COLO668 (cell line): ENCODE results near the gene CHD9NB.

ENCODE experiments used
- DNase-seq: peaks from one replicate; lab custom pipeline; 2025; ENCODE audit not compliant: unreplicated experiment; lab: John Stamatoyannopoulos, UW

Gene CHD9NB

DNA sequence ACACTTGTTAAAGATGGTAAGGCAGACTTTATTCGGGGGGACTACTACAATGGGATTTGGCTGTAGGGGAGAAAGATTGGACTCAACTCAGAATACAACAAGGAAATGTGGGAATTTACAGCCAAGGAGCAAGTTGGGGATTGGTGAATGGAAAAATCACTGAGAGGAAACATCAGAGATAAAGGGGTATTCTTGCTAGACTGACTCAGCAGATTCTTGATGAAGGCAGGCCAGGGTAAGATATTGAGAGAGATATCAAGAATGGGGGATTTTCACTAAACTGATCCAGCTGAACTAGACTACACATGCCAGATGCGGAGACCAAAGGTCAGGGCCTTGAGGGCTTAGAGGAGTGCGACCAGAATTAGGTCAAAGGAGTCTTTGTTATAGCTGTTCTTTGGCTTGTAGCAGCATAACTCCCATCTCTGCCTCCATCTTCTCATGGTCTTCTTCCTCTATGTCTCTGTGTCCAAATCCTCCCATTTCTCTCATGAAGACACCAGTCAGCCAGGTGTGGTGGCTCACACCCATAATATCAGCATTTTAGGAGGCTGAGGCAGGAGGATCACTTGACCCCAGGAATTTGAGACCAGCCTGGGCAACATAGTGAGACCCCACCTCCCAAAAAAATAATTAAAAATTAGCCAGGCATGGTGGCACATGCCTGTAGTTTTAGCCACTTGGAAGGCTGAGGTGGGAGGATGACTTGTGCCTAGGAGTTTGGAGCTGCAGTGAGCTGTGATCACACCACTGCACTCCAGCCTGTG lies 17.3 kb downstream of the CHD9NB start:
- DNase-seq, result no peak

DNA sequence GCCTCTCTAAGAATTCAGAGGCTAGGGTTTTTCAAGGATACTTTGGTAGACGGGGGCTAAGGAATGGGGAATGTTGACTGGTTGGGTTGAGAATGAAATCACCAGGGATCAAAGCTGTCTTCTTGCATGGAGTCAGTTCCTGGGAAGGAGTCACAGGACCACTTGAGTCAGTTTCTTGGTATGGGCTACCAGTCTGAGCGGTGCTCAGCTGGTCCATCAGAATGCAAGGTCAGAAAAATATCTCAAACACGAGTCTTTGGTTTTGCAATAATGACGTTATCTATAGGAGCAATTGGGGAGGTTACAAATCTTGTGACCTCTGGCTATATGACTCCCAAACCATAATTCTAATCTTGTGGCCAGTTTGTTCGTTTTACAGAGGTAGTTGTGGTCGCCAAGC lies 18.4 kb downstream of the CHD9NB start:
- DNase-seq, result no peak

DNA sequence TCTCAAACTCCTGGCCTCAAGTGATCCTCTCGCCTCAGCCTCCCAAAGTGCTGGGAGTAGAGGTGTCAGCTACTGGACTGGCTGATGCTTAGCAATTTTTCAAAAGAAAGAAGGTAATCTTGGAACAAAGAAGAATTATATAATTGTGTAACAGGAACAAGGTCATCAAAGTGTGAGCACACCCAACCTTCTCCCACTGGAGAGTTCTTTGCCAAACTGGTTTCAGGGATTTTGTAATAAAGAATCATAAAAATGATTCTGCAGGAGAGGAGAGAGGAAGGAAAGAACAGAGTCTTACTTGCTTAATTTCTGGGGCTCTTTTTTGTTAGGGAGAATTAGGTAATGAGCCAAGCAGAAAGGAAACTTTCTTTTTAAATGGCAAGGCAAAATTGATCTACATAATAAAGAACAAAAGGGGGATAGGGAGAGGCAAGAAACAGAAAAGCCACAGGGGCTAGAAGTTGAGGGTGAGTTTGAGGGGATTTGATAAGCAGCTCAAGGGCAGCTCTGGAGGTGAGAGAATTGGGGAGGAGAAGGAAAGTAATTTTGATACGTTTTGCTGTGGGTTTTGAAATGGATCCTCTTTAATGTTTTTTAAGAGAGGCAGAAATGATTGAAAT lies 21.3 kb downstream of the CHD9NB start:
- no peak for DNase-seq

DNA sequence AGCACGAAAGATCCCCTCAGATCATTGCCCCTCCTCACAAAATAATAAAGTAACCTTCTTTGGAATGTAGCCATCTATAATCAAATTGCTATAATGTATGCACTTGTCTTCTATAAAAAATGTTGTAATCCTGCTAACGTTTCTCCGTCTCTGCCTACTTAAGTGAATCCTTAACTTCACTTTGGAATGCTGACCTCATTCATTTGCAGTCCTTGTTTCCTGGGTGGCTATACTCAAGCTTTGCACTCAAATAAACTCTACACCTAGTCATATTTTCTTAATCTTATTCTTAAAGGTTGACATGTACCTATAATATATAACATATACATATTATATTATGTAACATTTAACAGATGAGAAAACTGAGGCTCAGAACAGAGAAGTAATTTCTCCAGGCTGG lies 22.7 kb downstream of the CHD9NB start:
- DNase-seq, result no peak

DNA sequence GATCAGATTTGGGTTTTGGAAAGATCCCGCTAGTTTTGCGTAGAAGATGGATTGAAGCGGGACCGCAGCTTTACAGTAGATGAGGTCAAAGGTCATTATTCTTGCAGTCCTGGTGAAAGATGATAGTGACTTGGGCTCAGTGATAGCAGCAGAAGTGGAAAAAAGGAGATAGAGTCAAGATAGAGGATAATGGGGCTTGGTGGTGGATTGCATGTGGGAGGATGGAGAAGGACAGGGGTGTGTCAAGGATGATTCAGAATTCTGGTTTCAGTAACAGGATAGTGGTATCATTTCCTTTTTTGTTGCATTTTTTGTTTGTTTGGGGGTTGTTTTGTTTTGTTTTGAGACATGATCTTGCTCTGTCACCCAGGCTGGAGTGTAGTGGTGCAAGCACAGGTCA lies 28.7 kb downstream of the CHD9NB start:
- no peak for DNase-seq

DNA sequence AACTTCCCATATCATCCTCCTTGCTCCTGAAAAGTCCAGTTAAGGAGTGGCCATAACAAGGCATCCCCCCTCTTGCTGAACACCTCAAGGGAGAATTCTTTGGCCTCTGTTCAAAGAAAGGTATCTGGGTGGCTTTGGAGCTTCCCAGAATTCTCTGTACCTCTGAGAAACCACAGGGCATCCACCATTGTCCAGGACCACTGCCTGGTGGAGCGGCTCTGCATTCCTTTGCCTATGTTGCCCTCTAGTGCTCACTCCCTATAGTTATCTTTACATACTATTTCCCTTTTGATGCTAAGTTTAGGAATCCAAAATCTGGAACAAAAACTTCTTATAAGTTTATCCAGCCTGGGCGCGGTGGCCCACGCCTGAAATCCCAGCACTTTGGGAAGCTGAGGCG lies 30.3 kb downstream of the CHD9NB start:
- DNase-seq, result peak; percentile 54

DNA sequence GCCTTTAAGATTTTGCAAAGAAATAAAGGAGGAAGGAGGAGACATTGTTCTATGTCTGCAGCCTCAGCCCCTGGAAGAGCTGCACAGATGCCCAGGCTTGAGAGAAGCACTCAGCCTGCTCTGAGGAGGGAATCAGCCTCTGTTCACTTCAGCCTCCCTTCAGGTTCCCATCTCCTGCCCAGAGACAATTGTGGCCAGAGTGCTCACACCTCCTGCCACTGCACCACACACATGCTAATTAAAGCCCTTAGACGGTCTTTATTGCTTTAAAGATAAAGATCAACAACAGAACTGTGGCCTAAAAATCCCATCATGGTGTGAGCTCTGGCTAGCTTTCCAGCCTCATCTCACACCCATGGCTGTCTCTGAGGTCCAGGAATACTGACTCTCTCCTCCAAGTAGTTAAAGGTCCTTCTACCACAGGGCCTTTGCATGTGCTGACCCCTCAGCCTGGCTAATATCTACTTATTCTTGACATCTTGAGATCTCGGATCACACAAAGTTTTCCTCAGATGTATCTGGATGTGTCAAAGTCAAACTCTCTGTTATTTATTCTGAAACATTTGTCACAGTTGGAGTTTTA lies 33.8 kb downstream of the CHD9NB start:
- no peak for DNase-seq

DNA sequence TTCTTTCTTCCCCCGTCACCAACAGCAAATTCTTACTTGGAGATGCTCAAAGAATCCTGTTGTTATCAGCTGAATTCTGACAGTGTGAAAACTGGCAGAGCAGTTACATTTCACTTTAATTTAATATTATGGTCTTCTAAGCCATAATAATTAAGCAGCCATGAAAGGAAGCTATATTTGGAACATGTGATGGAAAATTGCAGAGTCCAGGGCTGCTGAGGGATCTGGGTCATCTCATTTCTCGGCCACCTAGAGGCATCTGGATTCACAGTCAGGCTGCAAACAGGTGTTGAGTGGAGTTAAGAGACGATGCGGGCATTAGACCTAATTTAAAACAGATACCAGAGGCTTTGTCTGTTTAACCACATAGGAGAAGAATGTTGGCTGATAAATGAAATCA lies 38.4 kb downstream of the CHD9NB start:
- no peak for DNase-seq

DNA sequence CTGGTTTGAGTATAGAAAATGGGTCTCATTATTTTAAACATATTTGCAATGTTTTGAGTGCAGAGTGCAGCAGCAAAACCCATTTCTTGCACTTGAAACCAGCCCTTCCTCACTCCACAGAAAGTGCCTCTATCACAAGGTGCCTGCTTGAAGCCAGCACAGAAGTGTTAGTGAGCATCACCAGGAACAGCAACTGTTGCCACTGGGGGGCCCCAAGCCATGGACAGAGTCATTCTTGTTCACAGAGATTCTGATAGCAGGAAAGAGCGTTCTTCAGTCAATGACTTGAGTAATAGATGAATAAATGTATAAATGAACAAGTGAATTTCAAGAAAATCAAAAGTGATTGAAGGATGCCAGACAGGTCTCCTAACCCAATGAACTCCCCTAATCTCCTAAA lies 45.6 kb downstream of the CHD9NB start:
- DNase-seq, result no peak

DNA sequence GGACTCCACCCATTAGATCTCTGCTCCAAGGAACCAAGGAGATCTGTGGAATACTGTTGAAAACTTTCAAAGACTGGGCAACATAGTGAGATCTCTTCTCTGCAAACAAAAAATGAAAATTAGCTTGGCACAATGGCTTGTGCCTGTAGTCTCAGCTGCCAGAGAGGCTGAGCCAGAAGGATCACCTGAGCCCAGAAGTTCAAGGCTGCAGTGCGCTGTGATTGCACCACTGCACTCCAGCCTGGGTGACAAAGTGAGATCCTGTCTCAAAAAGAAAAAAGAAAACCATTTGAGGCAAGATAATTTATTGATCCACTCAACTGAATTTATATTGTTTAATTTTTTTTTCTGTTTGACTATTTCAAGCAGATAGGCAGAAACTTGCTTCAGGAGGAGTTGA lies 54.8 kb downstream of the CHD9NB start:
- no peak for DNase-seq

DNA sequence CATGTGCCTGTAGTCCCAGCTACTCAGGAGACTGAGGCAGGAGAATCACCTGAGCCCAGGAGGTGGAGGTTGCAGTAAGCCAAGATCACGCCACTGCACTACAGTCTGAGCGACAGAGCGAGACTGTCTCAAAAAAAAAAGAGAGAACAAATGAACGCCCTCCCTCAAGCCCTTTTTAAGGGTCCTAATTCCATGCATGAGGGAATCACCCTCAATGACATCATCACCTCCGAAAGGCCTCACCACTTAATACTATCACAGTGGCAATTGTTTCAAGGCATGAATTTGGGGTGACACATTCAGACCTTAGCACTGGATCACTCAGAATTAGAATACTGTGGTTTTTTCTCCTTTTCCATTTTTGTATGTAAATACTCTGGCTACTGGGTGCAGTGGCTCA lies 57.8 kb downstream of the CHD9NB start:
- DNase-seq, result no peak

DNA sequence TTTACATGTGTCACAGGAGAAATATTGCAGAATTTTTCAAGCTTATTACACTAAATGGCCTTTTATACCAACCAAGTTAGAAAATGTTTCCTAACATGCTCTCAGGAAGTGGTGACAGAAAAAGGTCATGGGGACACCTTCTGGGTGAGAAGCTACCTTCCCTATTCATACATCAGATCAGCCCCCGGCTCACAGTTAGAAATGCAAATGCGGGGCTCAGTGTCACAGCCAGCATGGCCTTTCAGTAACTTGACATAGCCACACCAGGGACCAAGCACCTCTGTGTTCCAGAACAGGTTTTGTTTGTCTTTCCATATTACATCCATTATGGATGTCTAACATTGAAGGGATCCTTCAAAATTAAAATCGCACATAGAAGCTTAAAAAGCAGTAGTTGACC lies 59.5 kb downstream of the CHD9NB start:
- no peak for DNase-seq

DNA sequence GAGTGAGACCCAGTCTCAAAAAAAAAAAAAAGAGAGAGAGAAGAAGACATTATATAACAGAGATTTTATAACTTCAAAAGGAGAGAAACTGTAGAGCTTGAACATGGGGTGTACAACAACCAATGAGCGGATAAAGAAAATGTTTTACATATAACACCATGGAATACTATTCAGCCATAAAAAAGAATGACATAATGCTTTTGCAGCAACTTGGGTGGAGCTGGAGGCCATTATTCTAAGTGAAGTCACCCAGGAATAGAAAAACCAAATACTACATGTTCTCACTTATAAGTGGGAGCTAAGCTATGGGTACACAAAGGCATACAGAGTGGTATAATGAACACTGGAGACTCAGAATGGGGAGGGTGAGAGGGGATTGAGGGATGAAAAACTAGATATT lies 61.1 kb downstream of the CHD9NB start:
- no peak for DNase-seq
